WTC11 (cell line): ENCODE data around the gene CAPRIN2. TPM values are rescaled to one million over a fixed set of nuclear protein-coding genes. Genes with fewer than 3 reads are reported as not detected.

Source experiments
- ATAC-seq: fragments of 200-7000 bp; cut with Tn5 transposase; 2 replicates; pipeline ENCODE4 v1.10.0; 2021; ENCODE audit warnings: mild to moderate bottlenecking, moderate library complexity
- CTCF ChIA-PET: fragments of 300-600 bp; sonication (Branson Sonifier 250); formaldehyde crosslinking; loops from one replicate; lab custom pipeline; 2021; ENCODE audit warnings: antibody characterized with exemption; lab: Charles Lee
- POLR2A ChIA-PET: fragments of 350-600 bp; sonication (Branson Sonifier 250); formaldehyde crosslinking; loops from one replicate; lab custom pipeline; 2021; ENCODE audit warnings: antibody characterized with exemption; lab: Charles Lee
- DNase-seq: peaks from one replicate; pipeline ENCODE4 v3.0.0; 2021; ENCODE audit warnings: low spot score
- H3K27ac Mint-ChIP-seq: 2 replicates; pipeline ENCODE4 v1.8.0; 2021; ENCODE audit warnings: mixed read lengths
- H3K27me3 Mint-ChIP-seq: 2 replicates; pipeline ENCODE4 v1.8.0; 2021; ENCODE audit warnings: low read depth, mild to moderate bottlenecking, moderate library complexity, mixed read lengths
- H3K36me3 Mint-ChIP-seq: 2 replicates; pipeline ENCODE4 v1.8.0; 2021; ENCODE audit warnings: mixed read lengths
- H3K4me1 Mint-ChIP-seq: 2 replicates; pipeline ENCODE4 v1.8.0; 2022; ENCODE audit warnings: mixed read lengths
- H3K4me3 Mint-ChIP-seq: 2 replicates; pipeline ENCODE4 v1.8.0; 2021; ENCODE audit warnings: mild to moderate bottlenecking, moderate library complexity, mixed read lengths
- H3K9me3 Mint-ChIP-seq: 2 replicates; pipeline ENCODE4 v1.8.0; 2021; ENCODE audit warnings: mixed read lengths
- CDX4 ChIP-seq: fragments of 250-450 bp; sonication (Bioruptor Pico); IDR thresholded peaks from 2 replicates; pipeline ENCODE4 v1.9.0; 2021; ENCODE audit warnings: moderate library complexity, mild to moderate bottlenecking, inconsistent platforms, borderline replicate concordance
- ERG ChIP-seq: fragments of 250-450 bp; sonication (Bioruptor Pico); IDR thresholded peaks from 2 replicates; pipeline ENCODE4 v1.8.0; 2021; ENCODE audit warnings: mild to moderate bottlenecking
- ESRRA ChIP-seq: sonication (generic); formaldehyde crosslinking; IDR thresholded peaks from 2 replicates; pipeline ENCODE4 v1.8.1; 2022; ENCODE audit warnings: mild to moderate bottlenecking, missing genetic modification reagents, borderline replicate concordance
- ETV6 ChIP-seq: sonication (generic); formaldehyde crosslinking; IDR thresholded peaks from 2 replicates; pipeline ENCODE4 v1.8.1; 2022; ENCODE audit warnings: mild to moderate bottlenecking, missing genetic modification reagents
- FOXJ3 ChIP-seq: sonication (generic); formaldehyde crosslinking; IDR thresholded peaks from 2 replicates; pipeline ENCODE4 v1.9.0; 2021; ENCODE audit warnings: missing genetic modification reagents, mild to moderate bottlenecking, borderline replicate concordance
- FOXP1 ChIP-seq: sonication (generic); formaldehyde crosslinking; IDR thresholded peaks from 2 replicates; pipeline ENCODE4 v1.8.0; 2022; ENCODE audit warnings: missing genetic modification reagents, mild to moderate bottlenecking, moderate library complexity, borderline replicate concordance
- GABPB1 ChIP-seq: sonication (generic); formaldehyde crosslinking; IDR thresholded peaks from 2 replicates; pipeline ENCODE4 v1.8.1; 2023; ENCODE audit warnings: mild to moderate bottlenecking, missing genetic modification reagents
- GRHL2 ChIP-seq: fragments of 250-450 bp; sonication (Bioruptor Pico); IDR thresholded peaks from 2 replicates; pipeline ENCODE4 v1.8.0; 2022; ENCODE audit warnings: mild to moderate bottlenecking, moderate library complexity; ENCODE audit not compliant: insufficient replicate concordance, severe bottlenecking
- NFYB ChIP-seq: sonication (generic); formaldehyde crosslinking; conservative IDR thresholded peaks from 2 replicates; pipeline ENCODE4 v1.8.0; 2022; ENCODE audit warnings: low read depth, missing genetic modification reagents
- RELA ChIP-seq: sonication (generic); formaldehyde crosslinking; IDR thresholded peaks from 2 replicates; pipeline ENCODE4 v1.8.1; 2022; ENCODE audit warnings: missing genetic modification reagents, mild to moderate bottlenecking, borderline replicate concordance
- SP1 ChIP-seq: sonication (generic); formaldehyde crosslinking; conservative IDR thresholded peaks from 2 replicates; pipeline ENCODE4 v1.8.1; 2022; ENCODE audit warnings: missing genetic modification reagents
- ZBTB21 ChIP-seq: sonication (generic); formaldehyde crosslinking; IDR thresholded peaks from 2 replicates; pipeline ENCODE4 v1.8.1; 2023; ENCODE audit warnings: mild to moderate bottlenecking, missing genetic modification reagents, borderline replicate concordance
- ZNF232 ChIP-seq: sonication (generic); formaldehyde crosslinking; IDR thresholded peaks from 2 replicates; pipeline ENCODE4 v1.8.0; 2022; ENCODE audit warnings: mild to moderate bottlenecking, missing genetic modification reagents
- total RNA-seq: library from RNA; stranded (reverse); gene quantifications from 3 replicates; pipeline ENCODE4 v1.2.3, GENCODE V29; 2021
- TF ChIP-seq, protein P1 (sequence below): sonication (generic); formaldehyde crosslinking; IDR thresholded peaks from 2 replicates; pipeline ENCODE4 v1.8.0; 2023; ENCODE audit warnings: mild to moderate bottlenecking, missing genetic modification reagents
- TF ChIP-seq, protein P2 (sequence below): sonication (generic); formaldehyde crosslinking; IDR thresholded peaks from 2 replicates; pipeline ENCODE4 v1.8.1; 2023; ENCODE audit warnings: mild to moderate bottlenecking, missing genetic modification reagents
- TF ChIP-seq, protein P3 (sequence below): sonication (generic); formaldehyde crosslinking; IDR thresholded peaks from 2 replicates; pipeline ENCODE4 v1.8.0; 2022; ENCODE audit warnings: mild to moderate bottlenecking, missing genetic modification reagents
- TF ChIP-seq, protein P4 (sequence below): sonication (generic); formaldehyde crosslinking; IDR thresholded peaks from 2 replicates; pipeline ENCODE4 v1.8.1; 2023; ENCODE audit warnings: mild to moderate bottlenecking, missing genetic modification reagents, moderate library complexity
- TF ChIP-seq, protein P5 (sequence below): fragments of 200-600 bp; IDR thresholded peaks from 2 replicates; pipeline ENCODE4 v1.8.0; 2022; ENCODE audit warnings: antibody characterized with exemption
- TF ChIP-seq, protein P6 (sequence below): sonication (generic); formaldehyde crosslinking; IDR thresholded peaks from 2 replicates; pipeline ENCODE4 v1.8.1; 2023; ENCODE audit warnings: mild to moderate bottlenecking, missing genetic modification reagents, moderate library complexity
- TF ChIP-seq, protein P7 (sequence below): sonication (generic); formaldehyde crosslinking; IDR thresholded peaks from 2 replicates; pipeline ENCODE4 v1.8.1; 2023; ENCODE audit warnings: mild to moderate bottlenecking, missing genetic modification reagents, borderline replicate concordance

The CAPRIN2 gene
- total RNA-seq, 1 experiment from 2014 or later = 62.7 TPM

GRCh38 chr12:30755395-30755762, 628 bp upstream of the CAPRIN2 start:
- no peak for ATAC-seq
- Mint-ChIP-seq H3K27ac (peak overlapping the region; percentile 97), H3K27me3 (no peaks in the 10 kb centered on the region), H3K4me3 (peak overlapping the region; percentile 87), H3K4me1 (peaks cover 47% of the 10 kb centered on the region), H3K36me3 (peaks cover 1% of the 10 kb centered on the region; the same call in 1 of the 2 replicates), H3K9me3 (peaks cover 2% of the 10 kb centered on the region; the same call in 1 of the 2 replicates)
- CTCF ChIA-PET = interaction anchor here (1.0 to 3.4 kb wide), 9 partner anchors 18 to 236 kb away, joined by 3 to 59 read pairs (median 4); partner anchors contain the start of gene IPO8
- no peak for DNase-seq
- POLR2A ChIA-PET = interaction anchor here (0.8 to 3.2 kb wide), 4 partner anchors 12 to 67 kb away, joined by 3 to 37 read pairs (median 4); no protein-coding TSS in a partner anchor
- TF ChIP-seq NFYB (CRISPR knock-in tag) = no peak
- no peak for TF ChIP-seq FOXP1 (CRISPR knock-in tag)
- TF ChIP-seq ZNF232 = no peak
- no peak for TF ChIP-seq GRHL2 (CRISPR knock-in tag)
- TF ChIP-seq, protein P1, sequence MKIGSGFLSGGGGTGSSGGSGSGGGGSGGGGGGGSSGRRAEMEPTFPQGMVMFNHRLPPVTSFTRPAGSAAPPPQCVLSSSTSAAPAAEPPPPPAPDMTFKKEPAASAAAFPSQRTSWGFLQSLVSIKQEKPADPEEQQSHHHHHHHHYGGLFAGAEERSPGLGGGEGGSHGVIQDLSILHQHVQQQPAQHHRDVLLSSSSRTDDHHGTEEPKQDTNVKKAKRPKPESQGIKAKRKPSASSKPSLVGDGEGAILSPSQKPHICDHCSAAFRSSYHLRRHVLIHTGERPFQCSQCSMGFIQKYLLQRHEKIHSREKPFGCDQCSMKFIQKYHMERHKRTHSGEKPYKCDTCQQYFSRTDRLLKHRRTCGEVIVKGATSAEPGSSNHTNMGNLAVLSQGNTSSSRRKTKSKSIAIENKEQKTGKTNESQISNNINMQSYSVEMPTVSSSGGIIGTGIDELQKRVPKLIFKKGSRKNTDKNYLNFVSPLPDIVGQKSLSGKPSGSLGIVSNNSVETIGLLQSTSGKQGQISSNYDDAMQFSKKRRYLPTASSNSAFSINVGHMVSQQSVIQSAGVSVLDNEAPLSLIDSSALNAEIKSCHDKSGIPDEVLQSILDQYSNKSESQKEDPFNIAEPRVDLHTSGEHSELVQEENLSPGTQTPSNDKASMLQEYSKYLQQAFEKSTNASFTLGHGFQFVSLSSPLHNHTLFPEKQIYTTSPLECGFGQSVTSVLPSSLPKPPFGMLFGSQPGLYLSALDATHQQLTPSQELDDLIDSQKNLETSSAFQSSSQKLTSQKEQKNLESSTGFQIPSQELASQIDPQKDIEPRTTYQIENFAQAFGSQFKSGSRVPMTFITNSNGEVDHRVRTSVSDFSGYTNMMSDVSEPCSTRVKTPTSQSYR (CRISPR knock-in tag) = no peak
- TF ChIP-seq CDX4 (CRISPR knock-in tag) = no peak
- TF ChIP-seq, protein P2, sequence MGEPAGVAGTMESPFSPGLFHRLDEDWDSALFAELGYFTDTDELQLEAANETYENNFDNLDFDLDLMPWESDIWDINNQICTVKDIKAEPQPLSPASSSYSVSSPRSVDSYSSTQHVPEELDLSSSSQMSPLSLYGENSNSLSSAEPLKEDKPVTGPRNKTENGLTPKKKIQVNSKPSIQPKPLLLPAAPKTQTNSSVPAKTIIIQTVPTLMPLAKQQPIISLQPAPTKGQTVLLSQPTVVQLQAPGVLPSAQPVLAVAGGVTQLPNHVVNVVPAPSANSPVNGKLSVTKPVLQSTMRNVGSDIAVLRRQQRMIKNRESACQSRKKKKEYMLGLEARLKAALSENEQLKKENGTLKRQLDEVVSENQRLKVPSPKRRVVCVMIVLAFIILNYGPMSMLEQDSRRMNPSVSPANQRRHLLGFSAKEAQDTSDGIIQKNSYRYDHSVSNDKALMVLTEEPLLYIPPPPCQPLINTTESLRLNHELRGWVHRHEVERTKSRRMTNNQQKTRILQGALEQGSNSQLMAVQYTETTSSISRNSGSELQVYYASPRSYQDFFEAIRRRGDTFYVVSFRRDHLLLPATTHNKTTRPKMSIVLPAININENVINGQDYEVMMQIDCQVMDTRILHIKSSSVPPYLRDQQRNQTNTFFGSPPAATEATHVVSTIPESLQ = no peak
- TF ChIP-seq, protein P3, sequence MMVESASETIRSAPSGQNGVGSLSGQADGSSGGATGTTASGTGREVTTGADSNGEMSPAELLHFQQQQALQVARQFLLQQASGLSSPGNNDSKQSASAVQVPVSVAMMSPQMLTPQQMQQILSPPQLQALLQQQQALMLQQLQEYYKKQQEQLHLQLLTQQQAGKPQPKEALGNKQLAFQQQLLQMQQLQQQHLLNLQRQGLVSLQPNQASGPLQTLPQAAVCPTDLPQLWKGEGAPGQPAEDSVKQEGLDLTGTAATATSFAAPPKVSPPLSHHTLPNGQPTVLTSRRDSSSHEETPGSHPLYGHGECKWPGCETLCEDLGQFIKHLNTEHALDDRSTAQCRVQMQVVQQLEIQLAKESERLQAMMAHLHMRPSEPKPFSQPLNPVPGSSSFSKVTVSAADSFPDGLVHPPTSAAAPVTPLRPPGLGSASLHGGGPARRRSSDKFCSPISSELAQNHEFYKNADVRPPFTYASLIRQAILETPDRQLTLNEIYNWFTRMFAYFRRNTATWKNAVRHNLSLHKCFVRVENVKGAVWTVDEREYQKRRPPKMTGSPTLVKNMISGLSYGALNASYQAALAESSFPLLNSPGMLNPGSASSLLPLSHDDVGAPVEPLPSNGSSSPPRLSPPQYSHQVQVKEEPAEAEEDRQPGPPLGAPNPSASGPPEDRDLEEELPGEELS (CRISPR knock-in tag) = no peak
- TF ChIP-seq ERG = no peak
- TF ChIP-seq ESRRA = 0 out of 2 replicates have a peak, but pooled peaks have one; percentile 11
- TF ChIP-seq FOXJ3 (CRISPR knock-in tag) = no peak
- TF ChIP-seq, protein P4, sequence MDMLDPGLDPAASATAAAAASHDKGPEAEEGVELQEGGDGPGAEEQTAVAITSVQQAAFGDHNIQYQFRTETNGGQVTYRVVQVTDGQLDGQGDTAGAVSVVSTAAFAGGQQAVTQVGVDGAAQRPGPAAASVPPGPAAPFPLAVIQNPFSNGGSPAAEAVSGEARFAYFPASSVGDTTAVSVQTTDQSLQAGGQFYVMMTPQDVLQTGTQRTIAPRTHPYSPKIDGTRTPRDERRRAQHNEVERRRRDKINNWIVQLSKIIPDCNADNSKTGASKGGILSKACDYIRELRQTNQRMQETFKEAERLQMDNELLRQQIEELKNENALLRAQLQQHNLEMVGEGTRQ (CRISPR knock-in tag) = no peak
- no peak for TF ChIP-seq SP1 (CRISPR knock-in tag)
- TF ChIP-seq, protein P5, sequence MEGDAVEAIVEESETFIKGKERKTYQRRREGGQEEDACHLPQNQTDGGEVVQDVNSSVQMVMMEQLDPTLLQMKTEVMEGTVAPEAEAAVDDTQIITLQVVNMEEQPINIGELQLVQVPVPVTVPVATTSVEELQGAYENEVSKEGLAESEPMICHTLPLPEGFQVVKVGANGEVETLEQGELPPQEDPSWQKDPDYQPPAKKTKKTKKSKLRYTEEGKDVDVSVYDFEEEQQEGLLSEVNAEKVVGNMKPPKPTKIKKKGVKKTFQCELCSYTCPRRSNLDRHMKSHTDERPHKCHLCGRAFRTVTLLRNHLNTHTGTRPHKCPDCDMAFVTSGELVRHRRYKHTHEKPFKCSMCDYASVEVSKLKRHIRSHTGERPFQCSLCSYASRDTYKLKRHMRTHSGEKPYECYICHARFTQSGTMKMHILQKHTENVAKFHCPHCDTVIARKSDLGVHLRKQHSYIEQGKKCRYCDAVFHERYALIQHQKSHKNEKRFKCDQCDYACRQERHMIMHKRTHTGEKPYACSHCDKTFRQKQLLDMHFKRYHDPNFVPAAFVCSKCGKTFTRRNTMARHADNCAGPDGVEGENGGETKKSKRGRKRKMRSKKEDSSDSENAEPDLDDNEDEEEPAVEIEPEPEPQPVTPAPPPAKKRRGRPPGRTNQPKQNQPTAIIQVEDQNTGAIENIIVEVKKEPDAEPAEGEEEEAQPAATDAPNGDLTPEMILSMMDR = no peak
- TF ChIP-seq ZBTB21 (CRISPR knock-in tag) = no peak
- TF ChIP-seq GABPB1 (CRISPR knock-in tag) = no peak
- TF ChIP-seq, protein P6, sequence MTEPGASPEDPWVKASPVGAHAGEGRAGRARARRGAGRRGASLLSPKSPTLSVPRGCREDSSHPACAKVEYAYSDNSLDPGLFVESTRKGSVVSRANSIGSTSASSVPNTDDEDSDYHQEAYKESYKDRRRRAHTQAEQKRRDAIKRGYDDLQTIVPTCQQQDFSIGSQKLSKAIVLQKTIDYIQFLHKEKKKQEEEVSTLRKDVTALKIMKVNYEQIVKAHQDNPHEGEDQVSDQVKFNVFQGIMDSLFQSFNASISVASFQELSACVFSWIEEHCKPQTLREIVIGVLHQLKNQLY = no peak
- TF ChIP-seq, protein P7, sequence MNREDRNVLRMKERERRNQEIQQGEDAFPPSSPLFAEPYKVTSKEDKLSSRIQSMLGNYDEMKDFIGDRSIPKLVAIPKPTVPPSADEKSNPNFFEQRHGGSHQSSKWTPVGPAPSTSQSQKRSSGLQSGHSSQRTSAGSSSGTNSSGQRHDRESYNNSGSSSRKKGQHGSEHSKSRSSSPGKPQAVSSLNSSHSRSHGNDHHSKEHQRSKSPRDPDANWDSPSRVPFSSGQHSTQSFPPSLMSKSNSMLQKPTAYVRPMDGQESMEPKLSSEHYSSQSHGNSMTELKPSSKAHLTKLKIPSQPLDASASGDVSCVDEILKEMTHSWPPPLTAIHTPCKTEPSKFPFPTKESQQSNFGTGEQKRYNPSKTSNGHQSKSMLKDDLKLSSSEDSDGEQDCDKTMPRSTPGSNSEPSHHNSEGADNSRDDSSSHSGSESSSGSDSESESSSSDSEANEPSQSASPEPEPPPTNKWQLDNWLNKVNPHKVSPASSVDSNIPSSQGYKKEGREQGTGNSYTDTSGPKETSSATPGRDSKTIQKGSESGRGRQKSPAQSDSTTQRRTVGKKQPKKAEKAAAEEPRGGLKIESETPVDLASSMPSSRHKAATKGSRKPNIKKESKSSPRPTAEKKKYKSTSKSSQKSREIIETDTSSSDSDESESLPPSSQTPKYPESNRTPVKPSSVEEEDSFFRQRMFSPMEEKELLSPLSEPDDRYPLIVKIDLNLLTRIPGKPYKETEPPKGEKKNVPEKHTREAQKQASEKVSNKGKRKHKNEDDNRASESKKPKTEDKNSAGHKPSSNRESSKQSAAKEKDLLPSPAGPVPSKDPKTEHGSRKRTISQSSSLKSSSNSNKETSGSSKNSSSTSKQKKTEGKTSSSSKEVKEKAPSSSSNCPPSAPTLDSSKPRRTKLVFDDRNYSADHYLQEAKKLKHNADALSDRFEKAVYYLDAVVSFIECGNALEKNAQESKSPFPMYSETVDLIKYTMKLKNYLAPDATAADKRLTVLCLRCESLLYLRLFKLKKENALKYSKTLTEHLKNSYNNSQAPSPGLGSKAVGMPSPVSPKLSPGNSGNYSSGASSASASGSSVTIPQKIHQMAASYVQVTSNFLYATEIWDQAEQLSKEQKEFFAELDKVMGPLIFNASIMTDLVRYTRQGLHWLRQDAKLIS = no peak
- 0 out of 2 replicates have a peak, but pooled peaks have one; percentile 2 for TF ChIP-seq ETV6
- TF ChIP-seq RELA = 0 out of 2 replicates have a peak, but pooled peaks have one; percentile 11
